ENCODE data around the gene SSBP2.

SSBP2 gene

DNA sequence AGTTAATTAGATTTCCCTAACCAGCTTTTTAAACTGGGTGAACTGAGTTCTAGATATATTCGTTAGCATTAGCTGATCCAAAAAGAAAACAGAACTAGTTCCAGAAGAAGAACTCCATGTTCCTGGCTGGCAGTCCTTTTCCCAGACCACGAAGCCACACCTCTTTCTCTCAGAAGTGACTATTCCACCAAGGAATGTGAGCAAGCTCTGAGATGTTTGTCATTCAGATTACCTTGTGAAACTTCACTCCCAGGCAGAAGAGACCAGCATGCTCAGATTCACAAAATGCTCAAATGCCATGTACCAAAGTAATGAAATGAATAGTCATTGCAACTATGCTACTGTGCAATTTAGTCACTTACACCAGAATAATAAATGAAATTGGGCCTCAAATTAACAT is 4.4 kb upstream of the SSBP2 start:
- no peaks in the 10 kb centered on the region for H3K27me3 Mint-ChIP-seq
- H3K4me1 Mint-ChIP-seq, result peaks cover 19% of the 10 kb centered on the region
- no peaks in the 10 kb centered on the region for H3K36me3 Mint-ChIP-seq

DNA sequence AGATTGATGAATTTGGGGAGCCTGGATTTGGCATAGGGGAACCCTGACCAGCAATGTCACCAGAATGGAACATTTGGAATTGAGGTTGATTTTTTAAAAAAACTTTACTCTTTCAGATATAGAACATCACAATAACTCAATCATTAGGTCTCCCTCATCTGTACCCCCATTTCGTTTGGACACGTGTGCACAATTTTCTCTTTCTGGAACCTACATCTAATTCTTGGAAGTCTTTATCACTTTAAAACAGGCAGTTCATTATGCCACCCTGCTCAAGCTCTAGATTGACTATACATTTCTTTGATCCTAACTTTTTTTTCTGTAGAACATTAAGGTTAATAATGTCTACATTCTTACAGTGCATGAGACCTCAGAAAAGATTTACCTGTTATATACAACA is 3.7 kb upstream of the SSBP2 start:
- no peaks in the 10 kb centered on the region for H3K9me3 Mint-ChIP-seq
- H3K27ac Mint-ChIP-seq, result no peak overlapping the region
- no peak overlapping the region for H3K4me3 Mint-ChIP-seq
- peaks cover 17% of the 10 kb centered on the region for H3K4me1 Mint-ChIP-seq
- H3K36me3 Mint-ChIP-seq, result no peaks in the 10 kb centered on the region
- H3K27me3 Mint-ChIP-seq, result no peaks in the 10 kb centered on the region

More for the DNA sequence above, 4.4 kb upstream of the SSBP2 start:
- Mint-ChIP-seq H3K9me3 (no peaks in the 10 kb centered on the region), H3K4me3 (no peak overlapping the region), H3K27ac (no peak overlapping the region)

DNA sequence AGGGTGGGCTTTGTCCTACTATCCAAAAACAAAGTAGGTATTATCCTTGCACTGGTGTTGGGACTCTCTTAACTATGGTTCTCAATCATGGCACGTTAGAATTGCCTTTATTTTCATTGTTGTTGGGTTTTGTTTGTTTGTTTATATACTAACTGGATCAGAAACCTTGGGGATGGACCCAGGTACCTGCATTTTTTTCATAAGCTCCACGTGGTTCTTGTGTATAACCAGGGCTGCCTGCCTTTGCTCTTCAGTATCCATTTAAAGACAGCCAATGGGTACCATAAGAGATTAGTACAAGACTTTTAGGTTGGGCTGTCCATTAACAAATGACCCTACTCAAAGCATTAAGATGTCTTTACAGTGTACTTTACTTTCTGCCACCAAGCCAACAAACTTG is 2.5 kb upstream of the SSBP2 start:
- H3K27me3 Mint-ChIP-seq, result no peaks in the 10 kb centered on the region
- no peak overlapping the region for H3K27ac Mint-ChIP-seq
- H3K4me3 Mint-ChIP-seq, result no peak overlapping the region
- no peaks in the 10 kb centered on the region for H3K36me3 Mint-ChIP-seq
- peaks cover 17% of the 10 kb centered on the region for H3K4me1 Mint-ChIP-seq
- H3K9me3 Mint-ChIP-seq, result no peaks in the 10 kb centered on the region

DNA sequence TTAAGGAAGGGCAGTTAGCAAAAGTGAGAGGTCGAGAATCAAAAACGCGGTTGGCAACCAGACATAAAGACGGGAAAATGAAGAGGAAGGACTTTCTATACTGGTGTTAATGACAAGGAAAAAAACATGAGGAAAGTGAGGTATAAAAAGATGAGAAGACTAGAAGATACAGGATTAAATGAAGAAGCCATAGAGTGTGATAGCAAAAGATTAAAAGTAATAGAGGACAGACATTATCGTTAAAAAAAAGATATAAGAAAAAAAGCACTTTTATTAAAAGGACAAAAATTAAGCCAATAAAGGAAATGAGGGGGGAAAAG is 1.7 kb upstream of the SSBP2 start:
- no peaks in the 10 kb centered on the region for H3K9me3 Mint-ChIP-seq
- H3K27me3 Mint-ChIP-seq, result no peaks in the 10 kb centered on the region
- H3K27ac Mint-ChIP-seq, result no peak overlapping the region
- no peaks in the 10 kb centered on the region for H3K36me3 Mint-ChIP-seq
- H3K4me3 Mint-ChIP-seq, result no peak overlapping the region
- peaks cover 21% of the 10 kb centered on the region for H3K4me1 Mint-ChIP-seq

DNA sequence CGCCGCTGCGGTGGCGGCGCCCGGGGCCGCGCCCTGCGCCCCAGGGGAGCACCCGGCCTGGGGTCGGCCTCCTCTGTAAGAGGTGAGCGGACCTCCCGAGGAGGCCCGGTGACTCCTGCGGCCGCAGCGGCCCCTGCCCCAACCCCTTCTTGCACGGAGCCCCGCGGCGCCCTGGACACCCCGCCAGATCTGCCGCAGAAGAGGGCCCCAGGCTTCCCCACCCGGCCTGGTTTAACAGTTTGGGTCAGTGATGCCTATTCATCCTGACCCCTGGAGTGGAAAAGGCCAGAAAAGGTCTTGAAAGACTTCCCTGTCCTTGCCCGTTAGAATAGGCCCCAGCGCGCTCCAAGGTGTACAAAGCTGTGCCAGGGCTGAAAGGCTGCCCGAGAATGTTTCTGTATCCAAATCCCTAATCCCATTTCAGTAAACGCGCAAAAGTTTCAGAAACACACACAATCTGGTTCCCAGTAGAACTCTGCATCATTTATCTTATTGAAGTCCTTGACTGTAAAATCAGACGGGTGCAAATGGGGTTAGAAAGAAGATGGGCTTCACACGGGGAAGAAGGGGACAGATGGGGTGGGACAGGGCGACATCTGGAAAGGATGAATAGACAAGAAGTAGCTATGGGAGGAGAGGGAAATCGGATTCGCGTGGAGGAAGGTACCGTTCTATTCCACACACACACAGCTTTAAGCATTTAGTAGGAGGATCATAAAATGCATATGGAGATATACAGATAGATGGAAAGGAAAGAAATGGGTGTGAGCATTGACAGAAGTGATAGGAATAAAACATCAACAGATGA is 1.1 kb upstream of the SSBP2 start:
- peak overlapping the region; percentile 87 for H3K4me3 Mint-ChIP-seq
- H3K36me3 Mint-ChIP-seq, result no peaks in the 10 kb centered on the region

DNA sequence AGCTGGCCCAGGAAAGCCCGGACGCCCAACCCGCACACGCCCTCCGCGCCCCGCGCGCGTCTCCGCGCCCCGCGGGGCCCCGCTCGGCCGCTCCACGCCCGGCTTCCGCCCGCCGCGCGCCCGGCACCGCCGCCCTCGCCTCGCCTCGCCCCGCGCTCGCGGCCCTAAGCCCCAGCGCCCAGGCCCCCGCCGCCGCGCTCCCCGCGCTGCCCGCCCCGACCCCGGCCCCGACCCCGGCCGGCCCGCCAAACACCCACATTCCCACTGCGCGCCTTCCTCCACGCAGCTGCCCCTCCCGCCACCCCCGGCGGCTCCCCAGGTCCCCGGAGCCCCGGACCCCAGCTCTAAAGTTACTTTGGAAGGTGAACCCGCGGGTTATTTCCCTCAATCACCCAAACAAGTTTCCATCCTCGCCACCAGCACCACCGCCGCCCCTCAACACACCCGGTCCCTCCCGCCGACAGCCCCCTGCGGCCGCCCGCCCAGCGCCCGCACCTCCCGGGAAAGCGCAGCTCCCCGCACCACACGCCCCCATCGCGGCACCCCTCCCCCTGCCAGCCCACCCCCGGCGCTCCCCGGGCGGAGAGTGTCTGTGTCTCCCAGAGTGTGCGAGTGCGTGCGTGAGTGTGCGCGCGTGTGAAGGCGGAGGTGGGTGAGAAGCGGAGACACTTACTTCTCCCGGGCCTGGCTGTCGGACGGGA is 439 bp downstream of the SSBP2 start:
- peak overlapping the region; percentile 85 for H3K27ac Mint-ChIP-seq

More for the DNA sequence above, 1.1 kb upstream of the SSBP2 start:
- H3K4me1 Mint-ChIP-seq, result peaks cover 26% of the 10 kb centered on the region
- H3K9me3 Mint-ChIP-seq, result no peaks in the 10 kb centered on the region
- no peaks in the 10 kb centered on the region for H3K27me3 Mint-ChIP-seq
- H3K27ac Mint-ChIP-seq, result peak overlapping the region; percentile 38

DNA sequence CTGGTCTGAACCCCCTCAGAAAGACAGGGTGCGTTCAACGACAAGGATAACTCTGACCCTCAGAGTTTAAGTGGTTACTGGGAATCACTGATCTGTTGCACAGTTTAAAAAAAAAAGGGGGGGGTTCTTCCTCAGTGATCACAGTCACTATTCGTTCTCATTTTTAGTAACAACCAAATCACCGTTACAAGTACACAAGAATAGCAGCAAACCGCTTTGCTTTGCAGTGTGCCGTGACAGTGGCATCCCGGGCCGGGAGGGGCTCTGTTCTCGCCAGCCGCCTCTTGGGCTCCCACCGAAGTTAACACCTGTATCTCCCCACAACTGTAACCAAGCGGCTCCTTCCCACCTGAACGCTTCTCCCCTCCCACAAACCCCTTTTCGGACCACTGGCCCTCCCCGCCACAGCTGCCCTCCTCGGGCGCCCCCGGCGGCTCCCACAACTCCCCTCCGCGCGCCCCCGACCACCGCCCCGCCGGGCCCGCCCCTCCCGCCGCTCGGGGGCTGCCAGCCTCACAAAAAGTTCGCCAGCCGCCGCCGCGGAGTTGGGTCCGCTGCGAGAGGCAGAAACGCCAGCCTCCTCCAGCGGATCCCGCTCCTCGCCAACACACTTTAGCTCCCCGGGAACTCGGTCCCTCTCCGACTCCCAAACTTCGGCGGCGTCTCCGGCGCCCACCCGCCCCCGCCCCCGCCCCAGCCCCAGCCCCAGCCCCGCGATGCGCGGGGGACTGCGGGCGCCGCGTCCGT is 1.2 kb downstream of the SSBP2 start:
- Mint-ChIP-seq H3K27ac (peak overlapping the region; percentile 85), H3K9me3 (no peaks in the 10 kb centered on the region), H3K4me3 (peak overlapping the region; percentile 92), H3K4me1 (peaks cover 44% of the 10 kb centered on the region), H3K36me3 (no peaks in the 10 kb centered on the region), H3K27me3 (no peaks in the 10 kb centered on the region)

More for the DNA sequence above, 439 bp downstream of the SSBP2 start:
- Mint-ChIP-seq H3K4me1 (peaks cover 41% of the 10 kb centered on the region), H3K27me3 (no peaks in the 10 kb centered on the region), H3K4me3 (peak overlapping the region; percentile 87), H3K36me3 (no peaks in the 10 kb centered on the region), H3K9me3 (no peaks in the 10 kb centered on the region)

DNA sequence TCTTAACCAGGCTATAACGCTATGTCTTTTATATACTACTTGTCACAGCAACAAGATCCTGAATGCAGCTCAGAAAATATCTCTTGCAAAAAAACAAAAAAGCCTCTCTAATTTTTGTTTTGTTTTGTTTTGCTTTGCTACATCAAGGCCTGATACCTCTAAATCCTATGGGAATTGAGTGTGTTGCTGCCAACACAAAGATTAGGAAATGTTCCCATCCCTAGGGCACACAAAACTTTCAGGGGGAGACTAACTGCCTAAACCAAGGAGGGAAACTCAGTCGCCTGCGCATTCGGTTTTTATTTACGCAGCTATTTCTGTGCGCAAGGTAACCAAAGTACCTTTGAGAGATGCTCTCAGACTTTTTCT is 1.7 kb downstream of the SSBP2 start:
- Mint-ChIP-seq H3K9me3 (no peaks in the 10 kb centered on the region), H3K36me3 (no peaks in the 10 kb centered on the region), H3K4me1 (peaks cover 48% of the 10 kb centered on the region), H3K27me3 (no peaks in the 10 kb centered on the region), H3K4me3 (peak overlapping the region; percentile 92), H3K27ac (peak overlapping the region; percentile 85)

DNA sequence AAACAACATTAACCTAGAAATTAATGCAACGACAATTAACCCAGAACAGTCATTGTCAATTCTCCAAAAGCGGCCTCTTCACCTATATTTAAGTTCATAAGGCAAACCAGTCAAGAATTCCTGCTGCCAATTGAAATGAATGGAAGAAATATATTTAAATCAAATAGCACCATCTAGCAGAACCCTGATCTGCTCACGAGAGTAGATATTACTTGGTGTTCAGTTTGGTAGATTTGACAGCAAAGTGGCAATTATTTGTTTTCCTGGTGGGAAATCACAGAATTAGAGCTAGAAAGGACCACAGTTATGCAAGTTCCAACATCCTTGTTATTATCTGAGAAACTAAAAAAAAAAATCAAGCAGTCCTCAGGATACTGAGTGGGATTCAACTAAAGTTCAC is 2.3 kb downstream of the SSBP2 start:
- Mint-ChIP-seq H3K4me1 (peaks cover 51% of the 10 kb centered on the region), H3K4me3 (peak overlapping the region; percentile 92), H3K27ac (no peak overlapping the region), H3K27me3 (no peaks in the 10 kb centered on the region), H3K36me3 (no peaks in the 10 kb centered on the region), H3K9me3 (no peaks in the 10 kb centered on the region)

DNA sequence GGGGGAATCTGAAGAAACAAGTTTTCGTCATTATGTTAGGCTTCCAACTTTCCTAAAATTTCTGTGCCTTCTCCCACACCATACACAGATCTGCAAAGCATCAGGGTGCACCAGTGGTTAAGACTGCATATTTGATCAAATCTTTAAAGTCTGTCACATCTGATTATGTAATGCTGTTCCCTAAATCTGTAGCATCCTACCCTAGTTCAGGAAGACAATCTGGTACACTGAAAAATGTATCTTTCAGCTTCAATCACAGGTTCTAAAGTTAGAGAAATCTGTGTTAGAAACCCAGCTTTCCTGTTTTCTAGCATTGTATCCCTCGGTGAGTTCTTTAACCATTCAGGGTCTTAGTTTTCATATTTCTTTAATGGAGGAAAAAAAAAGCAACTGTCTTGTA is 3.9 kb downstream of the SSBP2 start:
- H3K9me3 Mint-ChIP-seq, result no peaks in the 10 kb centered on the region
- H3K4me1 Mint-ChIP-seq, result peaks cover 57% of the 10 kb centered on the region
- no peaks in the 10 kb centered on the region for H3K27me3 Mint-ChIP-seq
- no peaks in the 10 kb centered on the region for H3K36me3 Mint-ChIP-seq
- no peak overlapping the region for H3K27ac Mint-ChIP-seq
- no peak overlapping the region for H3K4me3 Mint-ChIP-seq

DNA sequence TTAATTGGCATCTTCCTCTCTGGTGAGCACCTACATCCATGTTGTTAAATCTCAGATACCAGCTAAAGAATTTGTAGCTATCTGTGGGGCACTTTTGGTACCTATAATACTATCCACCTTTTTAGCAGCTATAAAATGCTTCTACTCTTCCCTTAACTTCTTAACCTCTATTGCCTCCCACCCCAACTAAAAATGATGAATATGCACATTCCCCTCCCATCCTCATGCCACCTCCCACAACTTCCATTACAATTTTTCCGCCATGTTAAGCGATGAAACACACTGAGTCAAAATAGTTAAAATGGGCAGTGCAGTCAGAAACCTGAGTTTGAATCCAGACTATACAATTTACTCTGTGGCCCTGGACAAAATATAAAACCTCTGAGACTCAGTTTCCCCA is 10.1 kb downstream of the SSBP2 start:
- no peaks in the 10 kb centered on the region for H3K27me3 Mint-ChIP-seq
- H3K36me3 Mint-ChIP-seq, result peaks cover 1% of the 10 kb centered on the region
- no peaks in the 10 kb centered on the region for H3K9me3 Mint-ChIP-seq
- no peak overlapping the region for H3K4me3 Mint-ChIP-seq
- H3K27ac Mint-ChIP-seq, result no peak overlapping the region
- peaks cover 48% of the 10 kb centered on the region for H3K4me1 Mint-ChIP-seq

DNA sequence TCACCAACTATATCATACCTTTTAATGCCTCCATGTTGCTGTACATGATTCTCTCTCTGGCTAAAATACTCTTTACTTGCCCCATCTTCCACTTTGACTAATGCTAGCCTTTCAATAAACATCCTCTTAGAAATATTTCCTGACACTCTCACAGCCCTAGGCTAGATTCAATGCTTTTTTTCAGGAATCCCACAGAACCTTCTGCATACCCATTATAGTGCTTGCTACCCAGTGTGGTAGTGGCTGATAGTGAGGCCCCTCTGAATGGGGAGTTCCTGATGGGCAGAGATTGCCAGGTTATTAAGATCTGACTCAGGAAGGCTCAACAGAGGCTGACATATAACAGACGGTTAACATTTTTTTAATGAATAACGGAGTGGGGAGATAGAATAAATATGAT is 11.6 kb downstream of the SSBP2 start:
- Mint-ChIP-seq H3K4me1 (peaks cover 42% of the 10 kb centered on the region), H3K4me3 (no peak overlapping the region), H3K9me3 (no peaks in the 10 kb centered on the region), H3K36me3 (peaks cover 1% of the 10 kb centered on the region), H3K27ac (no peak overlapping the region), H3K27me3 (no peaks in the 10 kb centered on the region)

DNA sequence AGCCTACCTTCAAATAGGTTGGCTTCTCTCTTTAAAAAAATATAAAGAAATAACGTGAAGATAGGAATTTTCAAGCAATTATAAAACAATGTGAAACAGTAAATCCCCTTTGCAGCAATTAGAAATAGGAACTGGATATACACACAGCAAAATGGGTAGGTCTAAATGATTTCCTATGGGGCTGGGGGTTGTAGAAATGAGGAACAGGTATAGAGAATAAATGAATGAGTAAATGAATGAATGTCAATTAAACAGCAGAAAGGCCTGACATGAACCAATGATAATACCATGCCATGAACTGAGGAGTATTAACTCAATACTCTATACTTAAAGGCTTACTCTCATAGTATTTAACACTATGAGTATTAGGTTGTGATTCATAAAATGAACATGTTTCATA is 21.6 kb downstream of the SSBP2 start:
- H3K9me3 Mint-ChIP-seq, result no peaks in the 10 kb centered on the region
- H3K4me3 Mint-ChIP-seq, result no peak overlapping the region
- no peak overlapping the region for H3K27ac Mint-ChIP-seq
- H3K4me1 Mint-ChIP-seq, result peaks cover 47% of the 10 kb centered on the region
- H3K36me3 Mint-ChIP-seq, result peaks cover 2% of the 10 kb centered on the region
- H3K27me3 Mint-ChIP-seq, result no peaks in the 10 kb centered on the region

DNA sequence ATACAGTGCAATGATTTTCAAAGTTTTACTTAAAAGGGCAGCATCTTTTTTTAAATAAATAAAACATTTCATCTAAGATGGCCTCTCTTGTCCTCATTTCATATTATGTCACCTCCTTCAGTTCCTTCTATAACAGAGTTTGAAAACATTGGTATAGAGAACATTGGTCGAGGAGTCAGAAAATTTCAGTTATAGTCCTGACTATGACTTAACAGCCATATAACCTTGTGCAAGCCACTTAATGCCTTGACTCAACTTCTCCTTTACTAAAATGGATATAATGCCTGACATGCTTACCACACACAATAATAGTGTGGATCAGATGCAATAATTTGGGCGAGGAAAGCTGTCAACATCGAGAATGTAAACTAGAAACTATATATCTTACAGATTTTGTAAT is 22.6 kb downstream of the SSBP2 start:
- no peak overlapping the region for H3K27ac Mint-ChIP-seq
- peaks cover 2% of the 10 kb centered on the region for H3K36me3 Mint-ChIP-seq
- no peak overlapping the region for H3K4me3 Mint-ChIP-seq
- H3K27me3 Mint-ChIP-seq, result no peaks in the 10 kb centered on the region
- H3K4me1 Mint-ChIP-seq, result peaks cover 47% of the 10 kb centered on the region
- H3K9me3 Mint-ChIP-seq, result no peaks in the 10 kb centered on the region

DNA sequence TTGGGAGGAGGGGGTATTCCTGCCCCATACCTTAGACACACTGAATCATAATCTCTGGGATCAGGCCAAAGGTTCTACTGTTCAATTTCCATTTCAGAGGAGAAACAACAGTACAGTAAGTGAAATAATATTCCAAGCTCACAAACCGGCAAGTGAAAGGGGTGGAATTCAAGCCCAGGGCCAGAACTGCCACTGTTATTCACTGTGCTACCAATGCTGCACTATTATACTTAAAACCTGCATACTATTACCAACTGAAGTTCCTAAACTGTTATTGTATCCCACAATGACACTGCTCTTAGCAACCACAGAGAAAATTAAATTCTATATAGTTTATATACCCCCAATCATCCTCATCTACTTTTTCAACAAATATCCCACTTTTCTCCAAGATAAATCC is 24.6 kb downstream of the SSBP2 start:
- Mint-ChIP-seq H3K9me3 (no peaks in the 10 kb centered on the region), H3K4me1 (peaks cover 59% of the 10 kb centered on the region), H3K27ac (no peak overlapping the region), H3K4me3 (no peak overlapping the region), H3K27me3 (no peaks in the 10 kb centered on the region), H3K36me3 (peaks cover 2% of the 10 kb centered on the region)

DNA sequence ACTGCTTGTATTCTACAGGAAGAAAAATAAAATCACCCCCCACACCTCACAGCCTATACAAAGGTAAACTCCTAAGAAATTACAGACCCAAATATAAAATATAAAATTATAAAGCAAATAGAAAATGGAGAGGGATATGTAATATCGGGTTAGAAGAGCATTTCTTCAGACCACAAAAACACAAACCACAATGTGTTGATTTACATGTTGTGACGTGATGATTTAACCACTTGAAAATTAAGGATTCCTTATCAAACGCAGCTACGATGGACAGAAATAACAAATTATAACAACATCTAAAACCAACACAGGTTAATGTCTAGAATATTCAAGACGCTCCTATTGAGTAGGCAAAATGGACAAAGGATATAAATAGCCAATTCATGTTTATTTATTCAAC is 26.3 kb downstream of the SSBP2 start:
- no peaks in the 10 kb centered on the region for H3K27me3 Mint-ChIP-seq
- peaks cover 2% of the 10 kb centered on the region for H3K36me3 Mint-ChIP-seq
- H3K4me1 Mint-ChIP-seq, result peaks cover 76% of the 10 kb centered on the region
- no peak overlapping the region for H3K27ac Mint-ChIP-seq
- H3K9me3 Mint-ChIP-seq, result no peaks in the 10 kb centered on the region
- H3K4me3 Mint-ChIP-seq, result no peak overlapping the region

Measured in activated naive CD4-positive, alpha-beta T cell treated with anti-CD3 and anti-CD28 coated beads, Interleukin-2, amount 50 U/mL, for 24 hours (primary cell).